Measurements from ENCODE around the gene KLK8.

KLK8 gene, protein sequence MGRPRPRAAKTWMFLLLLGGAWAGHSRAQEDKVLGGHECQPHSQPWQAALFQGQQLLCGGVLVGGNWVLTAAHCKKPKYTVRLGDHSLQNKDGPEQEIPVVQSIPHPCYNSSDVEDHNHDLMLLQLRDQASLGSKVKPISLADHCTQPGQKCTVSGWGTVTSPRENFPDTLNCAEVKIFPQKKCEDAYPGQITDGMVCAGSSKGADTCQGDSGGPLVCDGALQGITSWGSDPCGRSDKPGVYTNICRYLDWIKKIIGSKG

DNA sequence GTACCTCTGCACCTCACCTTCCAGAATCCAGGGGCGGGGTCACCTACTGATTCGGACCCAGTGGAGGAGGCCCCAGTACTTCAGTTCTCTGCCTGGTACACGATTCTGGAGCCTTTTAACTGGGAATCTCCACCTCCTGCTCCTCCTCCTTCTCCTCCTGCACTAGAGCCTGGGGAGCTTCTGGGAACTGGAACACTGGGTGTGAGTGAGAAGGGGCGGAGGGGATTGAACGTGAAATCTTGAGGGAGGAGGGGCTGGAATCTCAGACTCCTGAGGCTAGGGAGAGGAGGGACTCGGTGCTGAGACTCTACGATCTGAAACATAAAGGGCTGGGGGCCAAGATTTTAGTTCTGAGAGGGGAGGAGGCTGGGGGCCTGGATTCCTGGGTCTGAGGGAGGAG, at the start of gene KLK8:
KLK8 (minus strand) TSS at position 90 of the 400 bp plus-strand sequence. CDS start 437 bp downstream, outside the sequence.
- DNase-seq = no peak

DNA sequence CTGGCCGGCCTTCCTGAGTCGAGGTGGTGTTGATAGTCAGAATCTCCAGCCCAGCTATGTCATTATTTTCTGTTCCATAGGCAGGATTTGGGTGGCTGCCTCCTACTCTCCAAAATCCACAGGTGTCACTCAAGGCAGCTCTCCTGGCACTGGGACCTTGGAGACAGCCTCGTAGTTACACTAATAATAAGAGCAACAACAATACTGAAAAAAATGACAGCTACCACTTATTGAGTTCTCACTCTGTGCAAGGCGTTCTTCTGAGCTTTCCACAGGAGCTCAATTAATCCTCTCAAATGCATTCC, 45.6 kb upstream of the KLK8 start:
- DNase-seq = no peak

DNA sequence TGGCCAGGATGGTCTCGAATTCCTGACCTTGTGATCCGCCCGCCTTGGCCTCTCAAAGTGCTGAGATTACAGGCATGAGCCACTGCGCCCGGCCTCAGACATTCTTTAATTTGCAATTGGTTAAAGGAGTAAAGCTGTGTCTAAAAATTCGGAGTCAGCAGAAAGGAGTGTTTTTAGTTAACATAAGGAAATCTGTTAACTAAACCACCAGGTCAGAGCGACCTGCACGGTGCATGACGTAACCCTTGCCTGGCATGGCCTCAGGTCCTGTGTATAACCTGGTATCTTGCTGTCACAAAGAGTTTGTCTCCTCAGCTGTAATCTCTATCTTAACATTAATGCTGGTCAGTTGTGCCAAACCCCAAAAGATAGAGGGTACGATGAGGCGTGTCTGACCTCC, 42.9 kb upstream of the KLK8 start:
- DNase-seq = no peak

DNA sequence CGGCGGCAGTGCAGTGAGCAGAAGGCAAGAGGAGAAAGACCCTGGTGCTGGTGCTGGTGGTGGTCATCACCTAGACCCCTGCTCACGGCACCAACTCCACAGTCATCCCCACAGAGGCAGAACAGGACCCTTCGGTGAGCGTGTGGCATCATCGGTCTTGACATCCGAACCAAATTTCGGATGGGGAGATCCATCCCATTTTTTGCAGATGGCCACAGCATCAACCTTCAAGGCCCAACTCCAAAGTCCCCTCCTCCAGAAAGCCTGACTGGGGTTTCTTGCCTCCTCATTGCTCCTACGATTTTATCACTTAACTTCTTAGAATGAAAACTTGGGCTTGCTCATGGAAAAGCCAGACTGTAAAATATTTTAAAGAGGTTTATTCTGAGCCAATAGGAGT, 42.1 kb upstream of the KLK8 start:
- DNase-seq = no peak

DNA sequence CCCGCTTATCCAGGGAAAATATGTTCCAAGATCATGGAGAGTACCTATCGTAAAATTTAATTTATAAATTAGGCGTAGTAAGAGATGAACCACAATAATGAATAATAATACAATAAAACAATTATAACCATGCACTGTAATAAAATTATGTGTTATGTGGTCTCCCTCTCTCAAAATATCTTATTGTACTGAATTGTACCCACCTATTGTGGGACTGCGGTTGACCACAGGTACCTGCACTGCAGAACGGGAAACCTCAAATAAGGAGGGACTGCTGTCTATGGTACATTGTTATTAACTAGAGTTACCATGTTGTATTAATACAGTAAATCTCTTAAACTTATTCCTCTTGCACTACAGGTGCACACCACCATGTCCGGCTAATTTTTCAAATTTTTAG, 38.7 kb upstream of the KLK8 start:
- DNase-seq = no peak

DNA sequence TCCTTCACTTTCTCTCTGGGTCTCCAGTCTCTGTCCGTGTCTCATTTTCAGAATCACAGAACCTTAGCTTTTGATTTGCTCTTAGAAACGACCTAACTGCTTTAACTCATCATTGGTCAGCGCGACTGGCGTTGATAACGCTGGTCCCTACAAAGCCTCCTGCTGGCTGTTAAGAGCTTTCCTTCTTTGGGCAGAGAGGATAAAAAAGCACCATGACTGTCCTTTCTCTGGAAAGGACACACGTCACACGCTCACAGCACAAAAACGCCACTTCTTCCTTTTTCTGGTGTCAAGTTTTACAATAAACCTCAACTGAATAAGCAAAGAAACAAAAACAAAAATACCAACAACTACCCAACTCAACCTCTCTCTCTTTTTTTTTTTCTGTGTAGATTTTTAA, 35.1 kb upstream of the KLK8 start:
- no peak for DNase-seq

DNA sequence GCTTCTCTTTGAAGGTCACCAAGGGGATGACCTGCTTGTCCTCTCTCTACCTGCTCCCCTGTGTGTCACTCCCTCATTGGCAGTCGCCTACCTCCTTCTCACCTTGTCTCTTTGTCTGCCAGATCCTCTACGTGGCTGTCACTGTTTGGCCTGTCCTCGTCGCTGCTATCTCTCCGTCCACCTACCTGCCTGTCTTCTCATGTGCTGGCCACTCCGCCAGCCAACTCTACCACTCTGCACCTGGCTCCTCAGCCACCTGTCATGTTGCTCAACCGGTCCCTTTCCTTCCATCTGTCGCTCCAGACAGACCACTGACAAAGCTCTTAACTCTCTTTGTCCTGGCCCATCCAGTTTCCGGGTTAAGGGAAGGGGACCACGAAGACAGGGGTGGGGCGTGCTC, 33.3 kb upstream of the KLK8 start, which contains the start of gene KLK12:
KLK12 (minus strand) TSS at position 299 of the 400 bp plus-strand sequence. CDS start 381 bp downstream, outside the sequence.
- DNase-seq = no peak

DNA sequence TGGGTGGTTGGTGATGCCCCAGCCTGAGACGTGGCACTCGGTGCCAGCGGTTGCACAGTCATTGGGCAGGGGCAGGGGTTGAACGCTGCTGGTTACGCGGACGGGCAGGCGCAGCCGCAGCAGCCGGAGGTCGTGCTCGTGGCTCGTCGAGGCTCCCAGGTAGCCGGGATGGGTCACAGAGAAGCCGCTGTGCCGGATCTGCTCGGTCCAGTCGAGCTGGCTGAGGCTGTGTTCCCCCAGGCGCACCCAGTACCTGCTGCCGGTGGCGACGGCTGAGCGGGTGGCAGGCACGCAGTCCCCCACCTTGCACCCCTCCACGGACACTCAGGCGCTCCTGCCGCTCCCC, 30.4 kb upstream of the KLK8 start:
- DNase-seq = no peak

DNA sequence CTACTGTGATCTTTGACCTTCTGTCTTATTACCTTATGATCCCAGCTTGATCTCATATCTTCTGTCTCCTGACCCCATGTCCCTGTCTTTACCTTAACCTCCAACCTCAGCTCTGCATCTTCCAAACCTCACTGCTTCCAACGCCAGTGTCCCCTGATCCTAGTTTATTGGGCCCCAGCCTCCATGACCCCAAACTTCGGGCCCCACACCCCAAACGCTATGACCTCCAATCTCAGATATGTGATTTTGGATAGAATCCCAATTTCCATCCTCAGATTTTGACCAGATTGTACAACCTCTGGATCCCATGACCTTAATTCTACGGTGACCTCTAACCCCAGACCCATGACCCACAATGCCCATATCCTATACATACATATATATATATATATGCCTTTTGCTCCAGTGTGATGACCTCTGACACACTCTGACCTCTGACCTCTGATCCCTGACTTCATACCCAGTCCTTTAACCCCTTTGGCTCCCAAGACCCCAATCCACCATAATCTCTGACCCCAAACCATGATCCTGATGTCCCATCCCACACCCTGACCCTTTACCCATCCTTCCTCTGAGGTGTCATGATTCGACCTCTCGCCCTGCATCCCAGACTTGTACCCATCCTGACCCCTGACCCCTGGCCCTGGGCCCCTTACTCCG, 29.9 kb upstream of the KLK8 start:
- no peak for DNase-seq

DNA sequence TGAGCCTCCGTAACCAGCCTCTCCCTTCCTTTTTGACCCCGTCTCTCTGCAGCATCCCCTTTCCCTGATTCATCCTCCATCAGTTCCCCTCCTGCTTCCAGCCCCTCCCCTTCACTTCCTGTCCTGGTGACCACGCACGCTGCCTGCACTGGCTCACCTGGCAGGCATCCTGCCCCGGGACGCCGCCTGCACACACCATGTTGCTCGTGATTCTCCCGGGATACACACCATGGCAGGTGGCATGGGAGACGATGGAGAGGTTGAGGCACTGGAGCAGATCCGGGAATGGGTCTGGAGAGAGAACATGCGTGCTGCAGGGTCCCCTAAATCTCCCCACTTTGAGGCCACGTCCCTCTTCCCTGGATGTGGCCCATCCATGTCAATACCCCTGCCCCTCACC, 29.2 kb upstream of the KLK8 start:
- DNase-seq = no peak

DNA sequence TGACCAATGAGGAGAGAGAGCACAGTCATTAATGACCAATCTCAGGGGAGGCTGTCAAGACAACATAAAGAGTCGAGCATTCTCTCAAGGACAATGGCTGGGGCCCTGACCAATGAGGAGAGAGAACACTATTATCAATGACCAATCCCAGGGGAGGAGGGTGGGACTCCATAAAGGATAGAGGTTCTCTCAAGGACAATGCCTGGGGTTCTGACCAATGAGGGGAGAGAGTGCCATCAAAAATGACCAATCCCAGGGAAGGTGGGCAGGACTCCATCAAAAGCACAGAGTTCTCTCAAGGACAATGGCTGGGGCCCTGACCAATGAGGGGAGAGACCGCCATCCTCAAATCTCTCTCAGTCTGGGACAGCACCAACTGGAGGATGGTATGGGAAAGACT, 28.3 kb upstream of the KLK8 start:
- DNase-seq = no peak

DNA sequence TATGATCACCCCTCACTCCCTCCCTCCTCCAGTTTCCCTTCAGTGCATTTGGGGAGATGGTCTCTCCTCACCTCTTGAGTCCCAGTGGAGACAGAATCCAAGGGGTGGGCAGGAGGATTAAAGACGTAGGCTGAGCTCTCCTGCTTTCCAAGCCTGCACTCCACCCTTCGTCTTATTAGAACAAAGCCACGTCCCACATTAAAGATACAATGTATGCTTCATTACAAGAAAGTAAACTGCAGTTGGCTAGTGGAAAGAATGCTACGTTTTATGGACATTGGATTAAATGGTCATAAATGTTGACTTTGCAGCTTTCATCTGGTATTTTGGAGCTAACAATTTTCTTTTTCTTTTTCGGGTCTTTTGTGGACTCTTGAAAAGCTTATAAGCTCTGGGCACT, 26.5 kb upstream of the KLK8 start:
- DNase-seq = no peak

DNA sequence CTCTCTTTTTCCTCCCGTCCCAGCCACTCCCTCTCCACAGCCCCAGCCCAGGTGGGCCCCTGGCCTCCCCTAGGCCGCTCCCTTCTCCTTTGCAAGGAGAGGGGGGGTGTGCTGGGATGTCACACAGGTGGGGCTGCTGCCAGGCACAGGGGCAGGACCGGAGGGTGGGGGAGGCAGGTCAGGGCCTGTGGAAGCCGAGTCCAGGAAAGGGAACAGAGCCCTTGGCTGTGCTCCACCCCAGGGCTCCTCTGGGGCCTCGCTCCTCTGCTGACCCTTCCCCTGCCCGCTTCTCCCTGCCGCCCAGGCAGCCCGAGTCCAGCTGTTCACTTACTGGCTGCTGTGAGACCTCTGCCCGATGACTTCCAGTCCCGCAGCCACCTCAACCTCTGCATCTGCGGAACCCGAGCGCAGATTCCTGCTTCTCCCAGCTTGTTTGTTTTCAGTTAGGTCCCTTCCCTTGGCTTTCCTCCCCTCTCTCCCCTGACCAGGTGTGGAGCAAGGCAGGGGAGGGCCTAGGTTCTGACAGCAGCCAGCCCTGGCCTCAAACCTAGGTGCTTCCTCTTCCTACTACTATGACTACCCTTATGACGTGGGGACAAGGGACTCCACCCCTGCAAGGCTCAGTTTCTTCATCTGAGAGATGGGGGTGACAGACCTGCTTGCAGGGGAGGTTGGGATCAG, 25.9 kb upstream of the KLK8 start:
- no peak for DNase-seq

DNA sequence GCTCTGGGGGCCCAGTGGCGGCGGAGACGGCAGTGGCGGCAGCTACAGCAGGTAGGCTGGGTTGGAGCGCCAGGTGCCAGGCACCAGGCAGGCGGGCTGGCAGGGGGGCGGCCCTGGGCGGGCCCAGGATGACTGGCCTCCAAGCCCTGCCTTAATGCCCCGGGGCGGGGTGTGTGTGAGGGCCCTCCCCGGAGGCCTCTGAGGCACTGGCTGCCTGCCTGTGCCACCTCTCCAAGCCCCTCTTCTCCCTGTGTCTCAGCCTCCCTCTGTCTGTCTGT, 25.1 kb upstream of the KLK8 start, which contains the start of gene KLK11:
KLK11 (minus strand) TSS at position 63 of the 278 bp plus-strand sequence. CDS start 985 bp downstream, outside the sequence.
- DNase-seq = no peak

DNA sequence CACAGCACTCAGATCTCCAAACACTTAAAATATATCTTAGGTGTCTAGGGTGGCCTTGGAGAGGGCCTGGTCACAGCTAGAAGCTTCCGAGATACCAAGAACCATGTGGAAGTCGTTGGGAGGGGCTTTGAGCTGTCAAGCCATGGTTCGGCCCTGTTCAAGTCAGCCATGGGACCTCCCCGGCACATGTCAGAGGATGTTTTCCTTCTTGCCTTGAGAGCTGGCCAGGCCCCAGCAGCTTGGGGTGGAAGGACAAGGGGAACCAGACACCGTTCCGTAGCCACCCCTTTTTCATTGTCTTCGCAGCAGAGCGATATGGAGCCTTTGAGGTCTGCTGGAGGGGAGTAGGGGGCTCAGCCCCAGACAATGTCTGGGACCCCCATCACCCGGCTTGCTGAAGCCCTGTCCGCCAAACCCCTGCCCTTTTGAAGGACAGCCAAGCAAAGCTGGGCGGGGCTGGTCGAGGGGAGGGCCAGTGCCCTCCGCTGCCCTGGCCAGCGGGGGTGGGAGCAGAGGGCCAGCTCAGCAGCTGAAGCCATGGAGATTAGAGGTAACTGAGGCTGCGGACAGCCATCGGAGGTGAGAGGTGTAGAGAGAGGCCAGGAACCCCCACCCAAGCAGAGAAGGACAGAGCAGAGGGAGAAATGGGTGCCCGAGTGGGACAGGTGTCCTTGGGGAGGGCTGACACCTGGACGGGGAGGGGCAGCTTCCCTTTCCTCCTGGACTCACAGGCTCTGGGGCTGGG, 24.6 kb upstream of the KLK8 start:
- DNase-seq = no peak

DNA sequence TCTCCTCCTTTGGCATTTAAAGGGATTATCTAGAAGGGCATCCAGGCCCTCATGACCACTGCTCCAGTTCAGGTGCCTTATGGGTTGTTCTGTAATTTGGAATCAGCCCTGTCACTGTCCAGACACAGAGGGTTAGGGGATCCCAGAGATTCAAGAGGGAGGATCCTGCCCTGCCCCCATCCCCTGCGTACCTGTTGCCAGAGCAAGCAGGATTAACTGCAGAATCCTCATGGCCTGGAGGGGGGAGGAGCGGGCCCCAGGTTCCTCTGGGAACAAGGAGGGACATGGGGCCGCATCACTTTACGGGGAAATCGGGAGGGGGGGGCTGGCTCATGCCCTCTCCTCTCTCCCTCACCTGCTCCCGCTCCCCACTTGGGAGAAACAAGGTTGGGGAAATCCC, 24.0 kb upstream of the KLK8 start:
- DNase-seq = no peak

DNA sequence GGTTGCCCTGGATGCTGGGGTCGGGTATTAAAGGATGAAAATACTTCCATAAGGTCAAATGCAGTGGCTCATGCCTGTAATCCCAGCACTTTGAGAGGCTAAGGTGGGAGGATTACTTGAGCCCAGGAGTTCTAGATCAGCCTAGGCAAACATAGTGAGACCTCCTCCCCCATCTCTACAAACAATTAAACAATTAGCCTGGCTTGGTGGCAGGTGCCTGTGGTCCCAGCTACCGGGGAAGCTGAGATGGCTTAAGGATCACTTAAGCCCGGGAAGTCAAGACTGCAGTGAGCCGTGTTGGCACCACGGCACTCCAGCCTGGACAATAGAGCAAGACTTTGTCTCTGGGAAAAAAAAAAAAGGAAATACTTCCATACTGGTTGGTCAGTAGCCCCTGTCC, 23.5 kb upstream of the KLK8 start:
- DNase-seq = no peak

DNA sequence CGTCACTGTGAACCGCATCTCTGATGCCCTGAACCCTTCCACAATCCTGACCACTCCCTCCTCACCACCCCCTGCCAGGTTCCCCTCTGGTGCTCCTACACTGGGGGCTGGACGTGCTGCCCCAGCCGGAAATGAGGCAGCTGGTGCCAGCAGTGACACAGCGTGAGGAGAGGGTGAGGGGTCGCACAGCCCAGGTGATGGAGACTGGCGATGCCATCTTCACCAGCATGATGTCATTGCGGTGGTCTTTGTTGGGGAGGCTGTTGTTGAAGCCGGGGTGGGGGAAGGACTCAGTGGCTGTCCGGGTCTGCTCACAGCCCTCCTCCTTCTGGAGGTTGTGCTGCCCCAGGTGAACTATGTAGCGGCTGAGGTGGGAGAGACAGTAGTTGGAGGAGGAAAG, 22.5 kb upstream of the KLK8 start:
- DNase-seq = no peak

DNA sequence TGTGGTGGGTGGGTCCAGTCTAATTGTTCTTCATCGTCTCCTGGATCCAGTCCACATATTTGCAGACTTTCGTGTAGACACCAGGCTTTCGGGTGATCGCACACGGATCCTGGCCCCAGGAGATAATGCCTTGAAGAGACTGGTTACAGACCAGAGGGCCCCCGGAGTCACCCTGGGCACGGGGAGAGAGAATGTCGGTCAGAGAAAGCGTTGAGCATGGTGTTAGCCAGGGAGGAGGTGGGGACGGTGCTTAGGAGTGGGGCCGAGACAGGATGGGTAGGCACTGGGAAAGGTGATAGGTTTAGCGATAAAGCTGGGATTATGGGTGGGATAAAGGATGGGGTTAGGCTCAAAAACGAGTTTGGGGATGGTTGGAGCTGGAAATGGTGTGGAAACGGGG, 21.1 kb upstream of the KLK8 start:
- DNase-seq = no peak

DNA sequence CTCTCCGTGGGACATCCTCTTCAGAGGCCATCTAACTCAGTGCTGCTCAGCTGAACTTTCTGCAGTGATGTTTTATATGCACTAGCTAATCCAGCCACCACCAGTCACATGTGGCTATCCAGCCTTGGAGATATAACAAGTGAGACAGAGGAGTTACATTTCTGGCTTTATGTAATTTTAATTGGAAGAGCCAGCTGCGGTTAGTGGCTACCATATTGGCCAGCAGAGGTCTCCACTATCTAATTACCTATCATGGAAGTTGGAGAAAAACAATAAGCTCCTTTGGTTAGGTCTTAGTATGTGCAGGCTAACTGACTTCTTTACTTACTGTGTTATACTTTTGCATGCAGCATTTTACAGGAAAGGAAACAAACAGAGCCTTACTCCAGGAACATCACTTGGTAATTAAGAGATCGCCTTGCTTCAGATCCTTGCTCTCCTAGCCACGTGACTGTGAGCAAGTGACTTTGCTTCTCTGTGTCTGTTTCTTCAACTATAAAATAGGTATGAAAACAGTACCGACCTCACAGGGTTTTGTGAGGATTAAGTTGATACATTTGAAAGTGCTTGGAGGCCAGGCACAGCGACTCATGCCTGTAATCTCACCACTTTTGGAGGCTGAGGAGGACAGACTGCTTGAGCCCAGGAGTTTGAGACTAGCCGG, 19.7 kb upstream of the KLK8 start:
- DNase-seq = no peak

DNA sequence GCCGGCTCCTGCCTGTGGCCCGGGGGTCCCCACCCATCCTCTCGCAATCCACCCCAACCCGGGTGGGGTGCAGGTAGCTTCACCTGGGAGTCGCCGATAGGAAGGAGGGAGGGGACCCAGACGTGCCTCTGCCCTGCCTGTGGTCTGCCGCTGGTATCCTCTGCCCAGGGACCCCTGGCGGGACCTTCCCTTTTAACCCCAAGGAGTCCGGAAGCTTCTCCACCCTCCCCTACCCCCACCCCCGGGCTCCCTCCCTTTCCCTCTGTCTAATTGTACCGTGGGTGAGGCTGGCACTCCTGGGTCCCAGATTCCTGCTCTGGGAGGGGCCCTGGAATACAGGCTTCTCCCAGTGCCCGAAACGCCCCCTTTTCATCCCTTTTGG, 18.1 kb upstream of the KLK8 start, which contains the start of gene KLK10:
KLK10 (minus strand) TSS at position 166 of the 382 bp plus-strand sequence. CDS start 579 bp downstream, outside the sequence.
- DNase-seq = no peak

DNA sequence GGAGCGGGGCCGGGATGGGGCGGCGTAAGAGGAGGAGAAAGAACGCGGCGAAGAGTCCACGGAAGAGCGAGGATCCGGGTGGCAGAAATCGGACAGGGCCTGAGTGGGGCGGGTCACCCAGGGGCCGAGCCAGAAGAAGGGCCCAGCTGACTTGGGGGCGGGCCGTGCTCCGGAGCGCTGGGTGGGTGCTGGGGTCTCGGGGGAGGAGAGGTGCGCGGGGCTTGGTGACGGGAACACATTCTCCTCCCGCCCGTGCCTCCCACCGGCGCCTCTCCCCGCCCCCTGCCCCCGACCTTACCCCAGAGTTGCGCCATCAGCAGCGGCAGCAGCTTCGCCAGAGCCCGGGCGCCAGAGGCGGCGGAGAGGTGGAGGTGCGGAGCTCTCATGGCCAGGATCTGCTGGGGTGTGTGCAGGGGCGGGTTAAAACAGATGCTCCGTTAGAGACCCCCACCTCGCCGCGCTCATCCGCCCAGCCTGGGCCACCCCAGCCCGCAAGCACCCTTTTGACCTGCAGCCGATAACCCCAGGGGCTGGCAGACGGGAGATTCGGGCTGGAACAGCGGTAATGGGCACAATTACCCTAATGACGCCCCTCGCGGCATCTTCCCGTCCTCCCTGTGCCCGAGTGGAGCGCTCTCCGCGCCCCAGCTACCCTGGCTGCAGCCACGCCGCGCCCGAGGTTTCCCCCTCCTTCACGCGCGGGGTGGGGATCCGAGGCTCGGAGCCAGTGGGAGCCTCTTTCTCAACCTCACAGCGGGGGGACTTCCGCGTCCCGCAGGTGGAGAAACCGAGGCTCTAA, 17.5 kb upstream of the KLK8 start:
- DNase-seq = no peak
